CD4-positive, alpha-beta memory T cell (primary cell): ENCODE data around the gene CDH9. TPM values are rescaled to one million over a fixed set of nuclear protein-coding genes. Genes with fewer than 3 reads are reported as not detected.

Experiments
- CTCF ChIA-PET: fragments of 350-600 bp; sonication (Branson Sonifier 250); formaldehyde crosslinking; loops from one replicate; lab custom pipeline; 2021; ENCODE audit warnings: inconsistent platforms; ENCODE audit not compliant: partially characterized antibody; lab: Charles Lee
- POLR2A ChIA-PET: fragments of 350-600 bp; sonication (Branson Sonifier 250); formaldehyde crosslinking; loops from one replicate; lab custom pipeline; 2021; ENCODE audit not compliant: partially characterized antibody; lab: Charles Lee
- DNase-seq, 5 donors: peaks; one replicate each; pipeline versions ENCODE4 v3.0.0 to v3.0.0-alpha.2; 2020 to 2022; ENCODE audit warnings: mixed read lengths in 1 of 5
- H3K27ac ChIP-seq: one replicate; pipeline ENCODE4 v1.7.0; 2013; ENCODE audit warnings: low read depth, low read length
- H3K27me3 ChIP-seq: 2 replicates; pipeline ENCODE4 v1.7.0; 2013; ENCODE audit warnings: mild to moderate bottlenecking, low read length, moderate library complexity; ENCODE audit not compliant: insufficient read depth
- H3K36me3 ChIP-seq: 2 replicates; pipeline ENCODE4 v1.7.0; 2013; ENCODE audit warnings: mild to moderate bottlenecking, low read length, moderate library complexity; ENCODE audit not compliant: insufficient read depth
- H3K4me1 ChIP-seq: 2 replicates; pipeline ENCODE4 v1.7.0; 2013; ENCODE audit warnings: mild to moderate bottlenecking, low read length, moderate library complexity; ENCODE audit not compliant: insufficient read depth
- H3K4me3 ChIP-seq, 2 donors: one replicate each; pipeline ENCODE4 v1.7.0; 2013; ENCODE audit warnings: low read length in 2 of 2, mild to moderate bottlenecking in 1 of 2
- H3K9me3 ChIP-seq, 2 donors: one replicate each; pipeline ENCODE4 v1.7.0; 2013; ENCODE audit warnings: low read length in 2 of 2, control low read depth in 1 of 2; ENCODE audit not compliant: control insufficient read depth in 1 of 2
- H3K27ac Mint-ChIP-seq, 7 donors: one replicate each; pipeline ENCODE4 v1.8.0; 2020 to 2021; ENCODE audit warnings: mixed read lengths in 7 of 7, mild to moderate bottlenecking in 6 of 7, inconsistent platforms in 3 of 7, moderate library complexity in 3 of 7
- H3K27me3 Mint-ChIP-seq, 2 donors: one replicate each; pipeline ENCODE4 v1.8.0; 2020 to 2021; ENCODE audit warnings: mixed read lengths in 2 of 2
- H3K36me3 Mint-ChIP-seq, 2 donors: one replicate each; pipeline ENCODE4 v1.8.0; 2020 to 2021; ENCODE audit warnings: mixed read lengths in 2 of 2, inconsistent platforms in 1 of 2, mild to moderate bottlenecking in 1 of 2
- H3K4me1 Mint-ChIP-seq, 4 donors: one replicate each; pipeline ENCODE4 v1.8.0; 2020 to 2021; ENCODE audit warnings: mixed read lengths in 4 of 4, mild to moderate bottlenecking in 1 of 4
- H3K4me3 Mint-ChIP-seq, 8 donors: one replicate each; pipeline ENCODE4 v1.8.0; 2020 to 2021; ENCODE audit warnings: mixed read lengths in 8 of 8, mild to moderate bottlenecking in 7 of 8, moderate library complexity in 6 of 8, inconsistent platforms in 3 of 8
- H3K9me3 Mint-ChIP-seq, 8 donors: one replicate each; pipeline ENCODE4 v1.8.0; 2020 to 2021; ENCODE audit warnings: mixed read lengths in 8 of 8, mild to moderate bottlenecking in 5 of 8, inconsistent platforms in 3 of 8, moderate library complexity in 1 of 8
- intact Hi-C: fragments of 100-400 bp; cut with micrococcal nuclease; formaldehyde crosslinking; loops from one replicate; pipeline ENCODE4 v1.15.1; 2023
- polyA plus RNA-seq, 2 donors: library from polyadenylated mRNA; unstranded; fragments of 300-500 nt; fragmentation: Illumina TruSeq; gene quantifications; one replicate each; pipeline ENCODE4 v1.2.3, GENCODE V29; 2021
- total RNA-seq, 2 experiments: library from RNA; stranded (reverse); gene quantifications; one replicate each; pipeline ENCODE4 v1.2.3, GENCODE V29; 2021

Gene CDH9
- total and polyA plus RNA-seq, 4 experiments from 2014 or later: not detected

DNA sequence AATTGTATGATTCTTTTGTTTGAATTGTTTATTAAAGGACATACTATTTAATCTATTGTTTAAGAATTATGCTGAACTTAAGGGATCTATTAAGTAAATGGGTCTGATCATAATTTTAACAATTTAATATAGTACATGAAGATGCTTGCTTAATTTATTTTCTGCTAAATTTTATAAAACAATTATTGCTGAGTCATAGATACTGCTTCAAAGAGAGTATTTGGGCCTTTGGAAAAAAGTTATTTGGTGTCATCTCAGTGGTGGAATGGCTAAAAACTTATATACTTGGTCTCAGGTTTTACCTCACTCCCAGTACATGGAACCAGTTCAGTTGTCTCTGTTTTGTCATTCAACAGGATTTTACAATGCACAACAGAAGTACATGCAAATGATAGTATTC, 145.3 kb downstream of the CDH9 start:
- no peak overlapping the region for H3K27ac Mint-ChIP-seq
- CTCF ChIA-PET: no interaction called here
- Histone ChIP-seq H3K4me1 (no peaks in the 10 kb centered on the region), H3K4me3 (no peak overlapping the region), H3K36me3 (no peaks in the 10 kb centered on the region), H3K27me3 (no peaks in the 10 kb centered on the region), H3K9me3 (no peaks in the 10 kb centered on the region), H3K27ac (no peak overlapping the region)
- intact Hi-C loops: no loop called here
- no peaks in the 10 kb centered on the region for H3K4me1 Mint-ChIP-seq
- H3K36me3 Mint-ChIP-seq: no peaks in the 10 kb centered on the region
- H3K4me3 Mint-ChIP-seq: no peak overlapping the region
- POLR2A ChIA-PET: no interaction called here
- peaks cover 0 to 25% (median 12%) of the 10 kb centered on the region in 8 donors for H3K9me3 Mint-ChIP-seq
- no peak for DNase-seq
- no peaks in the 10 kb centered on the region for H3K27me3 Mint-ChIP-seq

DNA sequence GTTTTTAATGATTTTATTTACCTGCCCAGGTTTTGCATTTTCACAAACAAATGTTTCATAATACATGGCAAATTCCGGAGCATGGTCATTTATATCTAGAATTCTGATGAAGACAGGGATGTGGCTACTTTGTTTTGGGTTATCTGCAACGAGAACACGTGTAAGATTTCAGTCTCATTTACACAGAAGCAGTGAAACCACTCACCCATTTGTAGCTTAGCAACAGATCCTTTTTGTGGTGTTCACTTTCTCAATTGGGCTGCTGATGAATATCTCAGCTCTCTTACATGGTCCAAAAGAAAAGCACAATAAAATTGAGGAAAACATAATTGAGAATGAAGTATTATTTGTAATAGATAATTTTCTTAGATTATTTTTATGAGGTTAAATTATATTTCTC, 148.6 kb downstream of the CDH9 start:
- H3K27me3 Mint-ChIP-seq: no peaks in the 10 kb centered on the region

DNA sequence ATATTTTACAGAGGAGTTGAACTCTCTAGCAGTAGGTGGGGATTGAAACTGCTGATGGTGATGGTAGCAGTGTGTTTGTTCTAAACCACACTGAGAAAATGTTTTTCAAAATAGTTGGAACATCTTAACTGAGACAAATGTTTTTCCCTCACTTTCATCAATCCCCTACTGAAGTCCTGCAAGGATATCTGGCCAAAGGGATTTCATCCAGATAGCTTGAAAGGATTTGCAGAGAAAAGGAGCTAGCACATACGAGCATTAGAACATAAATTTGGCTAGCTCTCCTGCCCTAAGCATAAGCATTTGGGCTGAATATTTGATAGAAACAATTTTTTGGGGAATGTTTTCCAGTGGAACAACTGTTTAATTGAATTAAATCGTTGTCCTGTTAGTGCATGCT, 153.9 kb downstream of the CDH9 start:
- Mint-ChIP-seq H3K4me1 (no peaks in the 10 kb centered on the region), H3K27me3 (no peaks in the 10 kb centered on the region), H3K9me3 (peaks cover 0 to 19% (median 6%) of the 10 kb centered on the region in 8 donors), H3K27ac (no peak overlapping the region), H3K4me3 (no peak overlapping the region), H3K36me3 (no peaks in the 10 kb centered on the region)
- no peak for DNase-seq
- CTCF ChIA-PET: no interaction called here
- Histone ChIP-seq H3K36me3 (no peaks in the 10 kb centered on the region), H3K27me3 (no peaks in the 10 kb centered on the region), H3K27ac (no peak overlapping the region), H3K4me1 (no peaks in the 10 kb centered on the region), H3K9me3 (no peaks in the 10 kb centered on the region), H3K4me3 (no peak overlapping the region)
- intact Hi-C loops: no loop called here
- POLR2A ChIA-PET: no interaction called here

More for the DNA sequence above, 148.6 kb downstream of the CDH9 start:
- Histone ChIP-seq H3K4me3 (no peak overlapping the region), H3K4me1 (no peaks in the 10 kb centered on the region), H3K27ac (no peak overlapping the region), H3K9me3 (no peaks in the 10 kb centered on the region), H3K27me3 (no peaks in the 10 kb centered on the region), H3K36me3 (no peaks in the 10 kb centered on the region)
- no peak for DNase-seq
- no peaks in the 10 kb centered on the region for H3K36me3 Mint-ChIP-seq
- intact Hi-C loops: no loop called here
- POLR2A ChIA-PET: no interaction called here
- CTCF ChIA-PET: no interaction called here
- H3K9me3 Mint-ChIP-seq: peaks cover 0 to 13% (median 6%) of the 10 kb centered on the region in 8 donors
- no peak overlapping the region for H3K4me3 Mint-ChIP-seq
- no peak overlapping the region for H3K27ac Mint-ChIP-seq
- H3K4me1 Mint-ChIP-seq: no peaks in the 10 kb centered on the region

DNA sequence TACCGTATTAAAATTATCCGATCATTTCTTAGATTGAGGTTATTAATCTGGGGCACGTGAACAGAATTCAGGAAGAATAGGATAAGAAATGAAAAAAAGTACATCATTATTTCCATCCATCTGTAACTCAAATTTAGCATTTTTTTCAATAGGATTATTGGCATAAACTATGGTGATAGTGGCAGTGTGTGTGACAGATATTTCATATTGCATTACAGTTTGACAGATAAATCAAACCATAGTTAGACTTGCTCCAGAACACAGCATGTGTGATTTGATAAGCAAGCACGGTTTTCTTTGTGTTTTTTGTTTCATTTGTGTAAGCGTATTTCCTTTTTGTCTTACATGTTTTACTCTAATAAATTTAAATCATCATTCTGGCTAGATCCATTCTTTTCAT, 155.0 kb downstream of the CDH9 start:
- Histone ChIP-seq H3K27ac (no peak overlapping the region), H3K4me1 (no peaks in the 10 kb centered on the region), H3K36me3 (no peaks in the 10 kb centered on the region), H3K4me3 (no peak overlapping the region), H3K9me3 (no peaks in the 10 kb centered on the region), H3K27me3 (no peaks in the 10 kb centered on the region)
- no peak overlapping the region for H3K4me3 Mint-ChIP-seq
- H3K9me3 Mint-ChIP-seq: peaks cover 0 to 18% (median 4%) of the 10 kb centered on the region in 8 donors
- POLR2A ChIA-PET: no interaction called here
- no peak overlapping the region for H3K27ac Mint-ChIP-seq
- intact Hi-C loops: no loop called here
- CTCF ChIA-PET: no interaction called here
- DNase-seq: no peak
- H3K4me1 Mint-ChIP-seq: no peaks in the 10 kb centered on the region
- no peaks in the 10 kb centered on the region for H3K27me3 Mint-ChIP-seq
- no peaks in the 10 kb centered on the region for H3K36me3 Mint-ChIP-seq

DNA sequence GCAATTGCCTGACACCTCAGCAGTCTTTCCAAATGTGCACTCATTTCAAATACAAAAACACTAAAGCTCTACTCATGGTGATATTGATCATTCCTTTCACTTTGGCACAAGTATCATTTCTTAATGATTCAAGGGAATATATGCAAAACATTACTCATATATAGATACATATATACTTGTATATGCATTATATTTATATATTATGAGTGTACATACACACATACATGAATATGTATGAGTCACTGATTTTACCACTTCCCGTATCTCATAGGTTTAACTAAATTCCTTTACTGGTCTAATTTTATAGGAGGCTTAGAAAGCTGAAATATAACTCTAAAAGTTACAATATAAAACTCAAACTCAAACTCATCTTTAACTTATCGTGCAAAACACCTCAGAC, 156.5 kb downstream of the CDH9 start:
- H3K4me3 Mint-ChIP-seq: no peak overlapping the region
- Histone ChIP-seq H3K4me1 (no peaks in the 10 kb centered on the region), H3K36me3 (no peaks in the 10 kb centered on the region), H3K27ac (no peak overlapping the region), H3K9me3 (no peaks in the 10 kb centered on the region), H3K27me3 (no peaks in the 10 kb centered on the region), H3K4me3 (no peak overlapping the region)
- CTCF ChIA-PET: no interaction called here
- H3K27ac Mint-ChIP-seq: no peak overlapping the region
- no peak for DNase-seq
- H3K4me1 Mint-ChIP-seq: no peaks in the 10 kb centered on the region
- H3K36me3 Mint-ChIP-seq: no peaks in the 10 kb centered on the region
- peaks cover 0 to 18% (median 6%) of the 10 kb centered on the region in 8 donors for H3K9me3 Mint-ChIP-seq
- intact Hi-C loops: no loop called here
- no peaks in the 10 kb centered on the region for H3K27me3 Mint-ChIP-seq
- POLR2A ChIA-PET: no interaction called here

DNA sequence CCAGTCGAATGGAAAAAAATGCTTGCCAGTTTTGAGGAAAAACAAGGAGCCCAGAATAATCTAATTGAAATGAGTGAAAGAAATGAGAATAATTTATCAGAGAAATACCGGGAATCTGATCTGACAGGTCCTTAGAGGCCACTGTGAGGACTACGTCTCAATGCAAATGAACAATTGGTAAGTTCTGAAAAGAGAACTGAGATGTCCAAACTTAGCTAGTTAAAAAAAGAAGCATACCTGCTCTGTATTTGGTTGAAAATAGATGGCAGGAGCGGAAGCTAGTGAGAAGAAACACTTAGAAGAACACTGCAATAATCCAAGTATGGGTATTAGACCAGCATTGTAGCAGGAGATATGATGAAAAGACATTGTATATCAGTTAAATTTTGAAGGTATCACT, 161.2 kb downstream of the CDH9 start:
- no peaks in the 10 kb centered on the region for H3K27me3 Mint-ChIP-seq
- H3K9me3 ChIP-seq: no peaks in the 10 kb centered on the region
- H3K4me3 ChIP-seq: no peak overlapping the region
- H3K27ac ChIP-seq: no peak overlapping the region
- H3K4me1 ChIP-seq: no peaks in the 10 kb centered on the region
- no peak overlapping the region for H3K27ac Mint-ChIP-seq
- intact Hi-C loops: no loop called here
- H3K9me3 Mint-ChIP-seq: peaks cover 0 to 12% (median 6%) of the 10 kb centered on the region in 8 donors
- no peak for DNase-seq
- no peaks in the 10 kb centered on the region for H3K27me3 ChIP-seq
- H3K36me3 Mint-ChIP-seq: no peaks in the 10 kb centered on the region
- H3K4me1 Mint-ChIP-seq: no peaks in the 10 kb centered on the region
- CTCF ChIA-PET: no interaction called here
- H3K4me3 Mint-ChIP-seq: no peak overlapping the region
- POLR2A ChIA-PET: no interaction called here
- no peaks in the 10 kb centered on the region for H3K36me3 ChIP-seq

DNA sequence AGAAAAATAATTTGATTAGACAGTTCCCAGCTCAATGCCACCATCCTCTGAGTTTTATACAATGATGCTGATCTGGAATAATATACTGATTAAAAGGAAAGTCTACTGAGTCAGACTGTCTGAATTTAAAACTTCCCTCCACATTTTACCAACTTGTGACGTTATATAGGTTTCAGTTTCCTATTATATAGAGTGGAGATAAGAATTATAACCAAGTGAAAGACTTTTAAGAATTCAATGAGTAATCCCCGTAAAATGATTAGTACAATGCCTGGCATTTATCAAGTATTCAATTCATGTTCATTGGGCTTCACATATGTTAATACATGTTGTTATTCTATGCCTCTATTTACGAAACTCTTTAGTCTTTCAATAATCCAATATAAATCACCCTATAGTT, 166.0 kb downstream of the CDH9 start:
- H3K27me3 ChIP-seq: no peaks in the 10 kb centered on the region
- ChIA-PET CTCF (no interaction called here), POLR2A (no interaction called here)
- no peak for DNase-seq
- no peaks in the 10 kb centered on the region for H3K36me3 ChIP-seq
- Mint-ChIP-seq H3K4me1 (no peaks in the 10 kb centered on the region), H3K4me3 (no peak overlapping the region), H3K27me3 (no peaks in the 10 kb centered on the region), H3K27ac (no peak overlapping the region), H3K36me3 (no peaks in the 10 kb centered on the region), H3K9me3 (peaks cover 0 to 13% (median 5%) of the 10 kb centered on the region in 8 donors)
- intact Hi-C loops: no loop called here
- no peak overlapping the region for H3K27ac ChIP-seq
- no peaks in the 10 kb centered on the region for H3K4me1 ChIP-seq
- no peaks in the 10 kb centered on the region for H3K9me3 ChIP-seq
- H3K4me3 ChIP-seq: no peak overlapping the region

DNA sequence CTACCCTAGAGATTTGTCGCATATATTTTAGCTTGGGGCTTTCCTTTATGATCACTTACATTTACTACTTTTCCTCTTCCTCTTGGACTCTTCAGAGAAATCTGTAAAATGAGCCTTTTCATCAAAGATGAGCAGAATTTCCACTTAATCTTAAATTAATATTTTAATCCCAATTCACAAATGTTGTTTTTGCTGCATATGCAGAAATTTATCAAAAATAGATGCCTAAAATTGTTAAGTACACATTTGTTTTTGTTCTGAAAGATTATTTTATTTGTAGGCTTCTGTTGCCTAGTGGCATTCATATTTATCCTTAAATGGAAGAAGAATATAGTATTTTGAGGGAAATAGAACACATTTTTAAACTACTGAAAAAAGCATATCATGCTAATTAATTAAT, 168.6 kb downstream of the CDH9 start:
- Histone ChIP-seq H3K27me3 (no peaks in the 10 kb centered on the region), H3K36me3 (no peaks in the 10 kb centered on the region), H3K4me1 (no peaks in the 10 kb centered on the region), H3K9me3 (no peaks in the 10 kb centered on the region), H3K4me3 (no peak overlapping the region), H3K27ac (no peak overlapping the region)
- ChIA-PET CTCF (no interaction called here), POLR2A (no interaction called here)
- Mint-ChIP-seq H3K36me3 (no peaks in the 10 kb centered on the region), H3K4me1 (no peaks in the 10 kb centered on the region), H3K9me3 (peaks cover 0 to 13% (median 6%) of the 10 kb centered on the region in 8 donors), H3K27ac (no peak overlapping the region), H3K4me3 (no peak overlapping the region), H3K27me3 (no peaks in the 10 kb centered on the region)
- intact Hi-C loops: no loop called here
- no peak for DNase-seq
